ENCODE measurements around the gene ANKRD55.

Gene ANKRD55

GRCh38 chr5:56278335-56278753 is 45.2 kb upstream of the ANKRD55 start:
- no peak overlapping the region for H3K4me3 ChIP-seq (replicated peaks; ENCODE audit: low read depth, low read length)
- DNase-seq (ENCODE audit: extremely low read depth, insufficient read length) = no peak
- H3K27me3 ChIP-seq (replicated peaks; ENCODE audit: control insufficient read depth, insufficient read depth, low read length) = no peaks in the 10 kb centered on the region; the same call in none of the 2 replicates
- no peaks in the 10 kb centered on the region for H3K36me3 ChIP-seq (ENCODE audit: control insufficient read depth, insufficient read depth, low read length)
- TF ChIP-seq, protein P1, sequence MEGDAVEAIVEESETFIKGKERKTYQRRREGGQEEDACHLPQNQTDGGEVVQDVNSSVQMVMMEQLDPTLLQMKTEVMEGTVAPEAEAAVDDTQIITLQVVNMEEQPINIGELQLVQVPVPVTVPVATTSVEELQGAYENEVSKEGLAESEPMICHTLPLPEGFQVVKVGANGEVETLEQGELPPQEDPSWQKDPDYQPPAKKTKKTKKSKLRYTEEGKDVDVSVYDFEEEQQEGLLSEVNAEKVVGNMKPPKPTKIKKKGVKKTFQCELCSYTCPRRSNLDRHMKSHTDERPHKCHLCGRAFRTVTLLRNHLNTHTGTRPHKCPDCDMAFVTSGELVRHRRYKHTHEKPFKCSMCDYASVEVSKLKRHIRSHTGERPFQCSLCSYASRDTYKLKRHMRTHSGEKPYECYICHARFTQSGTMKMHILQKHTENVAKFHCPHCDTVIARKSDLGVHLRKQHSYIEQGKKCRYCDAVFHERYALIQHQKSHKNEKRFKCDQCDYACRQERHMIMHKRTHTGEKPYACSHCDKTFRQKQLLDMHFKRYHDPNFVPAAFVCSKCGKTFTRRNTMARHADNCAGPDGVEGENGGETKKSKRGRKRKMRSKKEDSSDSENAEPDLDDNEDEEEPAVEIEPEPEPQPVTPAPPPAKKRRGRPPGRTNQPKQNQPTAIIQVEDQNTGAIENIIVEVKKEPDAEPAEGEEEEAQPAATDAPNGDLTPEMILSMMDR (IDR thresholded peaks at IDR 0.05; ENCODE audit: insufficient read depth, low read length, poor library complexity, severe bottlenecking) = no peak

DNA sequence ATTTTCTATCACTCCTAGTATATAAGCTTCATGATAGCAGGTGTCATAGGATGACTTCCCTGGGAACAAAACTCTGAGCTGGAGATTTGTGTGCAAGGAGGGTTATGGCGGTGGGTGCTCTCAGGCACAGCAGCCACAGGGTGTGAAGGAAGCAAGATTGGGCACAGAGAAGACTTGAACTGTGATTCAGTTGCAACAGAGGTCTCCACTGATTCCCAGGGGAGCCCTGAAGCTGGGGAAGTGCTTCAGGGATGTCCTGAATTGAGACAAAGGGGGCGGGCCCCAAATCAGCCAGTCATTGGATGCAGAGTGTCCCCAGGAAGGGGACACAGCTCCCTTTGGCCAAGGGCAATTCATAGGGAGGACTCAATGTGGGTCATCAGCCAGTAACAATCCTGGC is 44.4 kb upstream of the ANKRD55 start:
- TF ChIP-seq, protein P1 (IDR thresholded peaks at IDR 0.05; ENCODE audit: insufficient read depth, low read length, poor library complexity, severe bottlenecking) = no peak
- Histone ChIP-seq H3K27me3 (replicated peaks; ENCODE audit: control insufficient read depth, insufficient read depth, low read length) (no peaks in the 10 kb centered on the region; the same call in none of the 2 replicates), H3K36me3 (ENCODE audit: control insufficient read depth, insufficient read depth, low read length) (no peaks in the 10 kb centered on the region), H3K4me3 (replicated peaks; ENCODE audit: low read depth, low read length) (no peak overlapping the region)
- DNase-seq (ENCODE audit: extremely low read depth, insufficient read length) = no peak

DNA sequence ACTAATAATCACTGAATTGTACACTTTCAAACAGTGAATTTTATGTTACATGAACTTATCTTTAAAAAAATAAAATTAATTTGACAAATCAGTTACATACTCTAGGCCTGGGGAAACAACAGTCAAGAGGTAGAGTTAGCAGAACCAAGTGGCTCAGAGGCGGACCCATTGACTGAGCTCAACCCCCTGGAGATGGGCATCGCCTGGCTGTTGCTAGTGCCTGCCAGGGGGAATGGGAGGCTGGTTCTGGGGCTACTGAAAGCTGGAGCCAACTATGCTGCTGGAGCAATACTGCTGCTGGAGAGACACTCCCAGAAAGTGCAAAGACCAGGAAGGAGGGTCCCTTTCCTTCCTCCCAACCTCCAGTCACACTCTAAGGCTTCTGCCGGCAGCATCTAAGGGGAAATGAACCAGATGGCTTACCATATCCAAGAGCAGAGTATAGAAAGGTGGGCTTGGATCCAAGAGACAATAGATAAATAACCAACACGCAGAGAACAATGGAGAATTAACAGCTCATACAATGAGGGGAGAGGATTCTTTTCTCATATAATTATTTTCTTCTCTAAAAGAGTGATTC is 40.3 kb upstream of the ANKRD55 start:
- no peak for DNase-seq (ENCODE audit: extremely low read depth, insufficient read length)
- Histone ChIP-seq H3K27me3 (replicated peaks; ENCODE audit: control insufficient read depth, insufficient read depth, low read length) (no peaks in the 10 kb centered on the region), H3K4me3 (replicated peaks; ENCODE audit: low read depth, low read length) (no peak overlapping the region), H3K36me3 (ENCODE audit: control insufficient read depth, insufficient read depth, low read length) (no peaks in the 10 kb centered on the region)
- TF ChIP-seq, protein P1 (IDR thresholded peaks at IDR 0.05; ENCODE audit: insufficient read depth, low read length, poor library complexity, severe bottlenecking) = no peak

DNA sequence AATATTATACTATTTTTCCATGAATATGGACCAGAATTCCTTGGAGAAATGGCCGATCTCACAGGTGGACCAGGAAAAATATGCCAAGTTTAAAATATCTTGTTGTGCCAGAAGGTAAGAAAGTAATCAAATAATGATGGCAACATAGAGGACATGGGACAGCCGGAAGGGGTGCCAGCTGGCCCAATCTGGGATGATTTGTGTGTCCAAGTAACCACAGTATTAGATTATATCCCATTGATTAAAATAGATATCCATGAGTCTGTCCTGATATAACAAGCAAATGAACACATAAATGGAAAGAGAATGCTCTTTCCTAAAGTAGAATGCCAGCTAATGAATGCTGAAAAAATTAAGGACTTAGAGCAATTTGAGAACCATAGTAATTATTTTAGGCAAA is 39.6 kb upstream of the ANKRD55 start:
- Histone ChIP-seq H3K27me3 (replicated peaks; ENCODE audit: control insufficient read depth, insufficient read depth, low read length) (no peaks in the 10 kb centered on the region), H3K36me3 (ENCODE audit: control insufficient read depth, insufficient read depth, low read length) (no peaks in the 10 kb centered on the region), H3K4me3 (replicated peaks; ENCODE audit: low read depth, low read length) (no peak overlapping the region)
- DNase-seq (ENCODE audit: extremely low read depth, insufficient read length) = no peak
- TF ChIP-seq, protein P1 (IDR thresholded peaks at IDR 0.05; ENCODE audit: insufficient read depth, low read length, poor library complexity, severe bottlenecking) = no peak

GRCh38 chr5:56270568-56271392 is 37.6 kb upstream of the ANKRD55 start:
- DNase-seq (ENCODE audit: extremely low read depth, insufficient read length) = peak; percentile 65
- no peak overlapping the region for H3K4me3 ChIP-seq (replicated peaks; ENCODE audit: low read depth, low read length)
- no peaks in the 10 kb centered on the region for H3K27me3 ChIP-seq (replicated peaks; ENCODE audit: control insufficient read depth, insufficient read depth, low read length)
- H3K36me3 ChIP-seq (ENCODE audit: control insufficient read depth, insufficient read depth, low read length) = no peaks in the 10 kb centered on the region
- TF ChIP-seq, protein P1 (IDR thresholded peaks at IDR 0.05; ENCODE audit: insufficient read depth, low read length, poor library complexity, severe bottlenecking) = peak; percentile 98
